HG03135 (cell line): ENCODE data around the gene PVALEF.

ENCODE experiments used
- ATAC-seq: cut with Tn5 transposase; IDR thresholded peaks from one replicate; pipeline ENCODE4 v1.9.1; 2021; ENCODE audit warnings: mild to moderate bottlenecking, moderate library complexity; ENCODE audit not compliant: unreplicated experiment

Gene PVALEF

DNA sequence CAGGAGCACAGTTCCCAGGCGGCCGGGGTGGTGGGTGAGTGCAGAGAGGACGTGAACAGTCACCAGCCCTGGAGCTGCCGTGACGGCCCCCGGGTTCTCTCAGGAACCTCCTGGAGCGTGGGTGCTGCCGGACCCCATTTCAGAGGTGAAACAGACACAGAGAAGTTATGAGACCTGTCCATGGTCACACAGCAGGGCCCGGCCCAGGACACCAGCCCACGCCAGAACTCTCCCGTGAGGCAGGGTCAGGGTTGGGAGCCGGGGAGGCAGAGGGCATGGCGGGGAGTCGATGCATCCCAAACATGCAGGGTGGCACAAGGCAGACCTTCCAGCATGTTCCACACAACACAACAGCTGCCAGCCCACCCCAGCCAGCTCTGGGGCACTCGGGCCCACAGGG, 3.8 kb upstream of the PVALEF start:
- no peak for ATAC-seq

DNA sequence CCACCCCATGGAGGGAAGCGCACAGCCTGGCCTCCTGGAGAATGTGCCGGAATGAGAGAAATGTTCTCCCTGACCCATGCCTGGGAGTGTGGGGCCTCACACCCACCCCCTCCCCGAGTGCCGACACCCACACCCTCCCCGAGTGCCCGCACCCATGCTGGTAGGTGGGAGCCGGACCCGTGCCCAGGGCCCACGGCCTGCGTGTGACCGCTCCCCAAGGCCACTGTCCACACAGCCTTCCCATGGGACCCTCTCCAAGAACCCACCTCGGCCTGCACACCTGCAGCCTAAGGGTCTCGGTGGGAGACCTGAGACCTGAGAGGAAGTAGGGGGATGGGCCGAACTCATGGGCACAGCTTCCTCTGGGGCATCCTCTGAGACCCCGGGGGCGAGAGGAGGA, 3.3 kb upstream of the PVALEF start:
- no peak for ATAC-seq

DNA sequence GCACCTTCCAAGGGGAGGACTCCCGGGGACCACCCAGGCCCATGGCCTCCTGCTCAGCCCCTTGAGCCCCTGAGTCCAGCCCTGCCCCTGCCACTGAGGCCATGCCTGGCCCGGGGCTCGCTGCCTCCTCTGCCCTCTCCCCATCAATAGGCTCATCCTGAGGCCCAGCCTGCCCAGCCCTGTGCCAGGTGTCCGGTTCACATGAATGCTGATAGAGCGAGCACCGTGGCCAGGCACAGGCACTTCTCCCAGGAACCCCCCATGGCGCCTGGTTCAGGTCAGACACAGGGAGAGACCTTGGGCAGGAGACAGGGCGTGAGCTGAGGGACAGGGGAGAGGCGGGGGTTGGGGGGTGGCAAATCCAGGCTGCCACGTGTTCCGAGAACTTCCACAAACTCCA, 2.8 kb upstream of the PVALEF start:
- ATAC-seq: no peak

DNA sequence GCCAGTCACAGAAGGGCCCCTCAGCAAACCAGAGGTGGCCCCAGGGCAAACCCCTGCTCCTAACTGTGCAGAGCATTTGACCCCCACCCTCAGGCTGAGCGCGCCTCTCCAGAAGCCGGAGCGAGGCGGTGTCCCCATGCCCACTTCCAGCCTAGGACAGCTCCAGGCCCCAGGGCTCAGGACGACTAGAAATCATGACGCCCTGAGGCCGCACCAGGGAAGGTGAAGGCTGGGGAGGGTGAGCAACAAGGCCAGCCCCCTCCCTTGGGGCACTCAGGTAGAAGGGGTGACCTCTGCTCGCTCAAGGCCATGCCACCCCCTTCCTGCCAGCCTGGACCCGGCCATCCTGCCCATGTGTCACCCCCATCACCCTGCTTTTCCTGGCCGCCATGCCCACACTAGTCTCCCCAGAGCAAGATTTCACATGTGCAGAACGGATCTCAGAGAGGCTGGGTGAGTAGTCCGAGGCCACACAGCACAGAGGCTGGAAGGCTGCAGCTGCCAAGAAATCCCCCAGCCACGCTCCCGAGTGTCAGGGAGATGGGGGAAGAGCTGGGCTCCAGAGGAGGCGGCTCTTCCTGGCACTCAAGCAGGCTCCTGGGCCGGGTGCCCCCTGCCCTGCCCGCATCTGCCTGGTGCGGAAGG, 2.1 kb upstream of the PVALEF start:
- ATAC-seq: no peak

DNA sequence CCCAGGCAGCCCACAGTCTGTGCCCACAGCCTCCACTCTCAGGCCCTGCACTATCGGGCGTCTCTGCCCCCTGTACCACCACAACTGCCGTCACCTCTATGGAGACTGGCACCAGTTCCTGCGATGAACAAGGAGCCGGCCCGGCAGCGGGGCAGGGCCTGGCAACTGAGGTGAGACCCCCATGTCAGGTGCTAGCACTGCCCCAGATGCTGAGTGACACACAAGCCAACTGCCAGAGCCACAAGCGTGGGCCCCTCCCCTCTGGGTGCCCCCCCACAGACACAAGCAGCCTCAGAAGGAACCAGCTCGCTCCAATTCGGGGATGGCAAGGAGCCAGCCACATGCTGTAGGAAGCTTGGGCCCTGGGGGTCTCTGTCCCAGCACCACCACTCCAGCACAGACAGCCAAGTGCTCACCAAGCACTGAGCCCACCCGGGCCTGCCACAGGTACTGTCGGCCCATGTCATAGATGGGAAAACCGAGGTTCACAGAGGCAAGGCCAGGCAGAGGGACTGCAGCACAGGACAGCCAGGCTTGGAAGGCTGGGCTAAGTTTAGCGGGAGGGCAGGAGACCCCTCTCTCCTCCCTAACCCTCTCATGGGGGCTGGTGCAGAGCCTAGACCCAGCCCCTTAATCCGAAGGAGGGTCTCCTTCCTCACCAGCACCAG, 1.5 kb upstream of the PVALEF start:
- no peak for ATAC-seq

DNA sequence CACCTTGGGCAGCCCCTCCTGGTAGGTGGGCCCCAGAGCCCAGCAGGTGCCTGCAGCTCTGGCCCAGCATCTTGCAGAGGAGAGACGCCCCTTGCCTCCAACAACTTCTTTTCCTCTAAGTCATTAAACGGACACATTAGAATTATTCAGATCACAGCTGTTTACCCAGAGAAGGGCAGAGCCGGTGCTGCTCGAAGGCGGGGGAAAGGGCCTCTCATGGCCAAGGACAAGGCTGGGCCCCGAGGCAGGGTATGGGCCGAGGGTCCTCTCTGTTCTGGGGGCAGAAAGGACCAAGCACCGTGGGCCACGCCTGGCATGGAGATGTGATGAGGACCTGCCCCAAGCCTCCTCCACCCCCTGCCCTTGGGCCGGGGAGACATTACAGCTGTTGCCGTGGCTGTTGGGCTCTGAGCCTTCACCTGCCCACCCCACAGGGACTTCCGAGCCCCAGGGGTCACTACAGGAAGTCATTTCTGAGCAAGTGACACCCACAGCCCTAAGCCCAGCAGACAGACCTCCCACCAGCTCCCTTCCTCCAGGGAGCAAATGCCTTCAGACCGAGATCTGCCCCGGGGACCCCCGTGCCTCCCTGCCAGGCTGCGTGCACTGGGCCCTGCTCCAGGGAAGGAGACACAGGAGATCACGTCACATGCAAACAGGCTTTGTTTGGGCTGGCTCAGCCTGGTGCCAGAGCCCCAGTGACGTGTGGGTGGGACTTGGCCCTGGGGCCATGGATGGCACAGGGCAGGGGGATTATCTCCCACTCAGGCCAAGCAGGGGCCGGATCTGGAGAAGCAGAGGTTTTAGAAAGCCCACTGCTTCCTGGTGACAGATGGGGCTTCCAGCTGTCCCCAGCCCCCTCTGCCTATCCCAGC, 699 bp upstream of the PVALEF start:
- ATAC-seq: no peak

DNA sequence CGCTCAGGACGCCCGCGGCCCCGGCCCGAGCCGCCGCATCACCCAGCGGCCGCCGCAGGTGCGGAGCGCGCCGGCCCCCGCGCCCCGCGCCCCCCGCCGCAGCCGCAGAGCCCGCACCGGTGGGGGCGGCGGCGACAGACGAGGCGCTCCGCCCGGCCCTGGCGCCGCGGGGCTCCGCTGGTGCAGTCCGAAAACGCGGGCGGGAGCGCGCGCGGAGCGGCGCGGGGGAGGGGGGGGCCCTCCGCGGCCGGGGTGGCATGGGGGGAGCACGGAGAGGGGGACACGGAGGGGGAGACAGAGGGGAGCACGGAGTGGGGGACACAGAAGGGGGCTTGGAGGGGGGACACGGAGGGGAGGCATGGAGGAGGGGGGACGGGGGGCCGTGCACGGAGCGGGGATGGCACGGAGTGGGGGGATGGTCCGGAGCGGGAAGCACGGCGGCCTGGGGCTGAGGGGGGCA, 756 bp downstream of the PVALEF start, which contains the start of gene AATK:
Gene AATK (minus strand): TSS at position 189 of the 460 bp plus-strand sequence. CDS start 229 bp downstream, outside the sequence.
- no peak for ATAC-seq

DNA sequence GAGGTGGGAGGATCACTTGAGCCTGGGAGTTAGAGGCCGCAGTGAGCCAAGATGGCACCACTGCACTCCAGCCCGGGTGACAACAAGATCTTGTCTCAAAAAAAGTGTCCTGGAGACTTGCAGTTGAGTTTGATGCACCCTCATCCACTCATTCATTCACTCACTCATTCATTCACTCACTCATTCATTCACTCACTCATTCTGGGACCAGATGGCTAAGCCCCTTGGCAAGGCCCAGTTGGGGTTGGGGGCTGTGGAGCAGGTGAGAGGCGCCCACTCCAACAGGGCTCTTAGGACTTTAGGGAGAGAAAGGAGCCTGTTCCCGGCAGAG, 1.9 kb downstream of the PVALEF start:
- no peak for ATAC-seq

DNA sequence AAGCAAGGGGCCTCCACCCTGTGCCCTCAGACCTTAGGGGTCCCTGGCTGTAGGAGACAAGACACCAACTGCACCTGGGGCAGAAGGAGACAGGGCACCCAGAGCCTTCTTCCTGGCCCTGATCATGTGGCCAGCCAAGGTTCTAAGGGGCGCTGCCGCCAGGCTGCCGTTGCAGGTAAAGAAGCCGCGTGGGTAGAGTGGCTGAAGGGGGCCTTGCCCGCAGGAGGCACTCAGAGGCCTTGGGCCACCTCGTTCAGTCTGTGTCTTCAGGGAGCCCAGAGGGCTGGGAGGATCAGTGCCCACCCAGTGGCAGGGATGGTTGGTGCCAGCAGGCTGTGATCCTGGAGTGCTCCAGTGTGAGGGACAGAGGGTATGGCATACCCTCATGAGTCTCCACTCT, 2.3 kb downstream of the PVALEF start:
- no peak for ATAC-seq

DNA sequence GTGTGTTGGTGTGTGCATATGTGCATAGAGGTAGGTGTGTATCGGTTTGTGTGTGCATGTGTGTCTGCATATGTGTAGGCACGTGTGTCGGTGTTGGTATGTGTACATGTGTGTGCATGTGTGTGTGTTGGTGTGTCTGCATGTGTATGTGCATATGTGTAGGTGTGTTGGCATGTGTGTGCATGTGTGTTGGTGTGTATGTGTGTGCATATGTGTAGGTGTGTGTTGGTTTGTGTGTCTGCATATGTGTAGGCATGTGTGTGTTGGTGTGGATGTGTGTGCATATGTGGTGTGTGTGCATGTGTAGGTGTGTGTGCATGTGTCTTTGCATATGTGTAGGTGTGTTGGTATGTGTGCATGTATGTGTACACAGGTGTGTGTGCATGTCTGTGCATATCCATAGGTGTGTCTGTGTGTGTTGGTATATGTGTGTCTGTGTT, 4.6 kb downstream of the PVALEF start:
- no peak for ATAC-seq

DNA sequence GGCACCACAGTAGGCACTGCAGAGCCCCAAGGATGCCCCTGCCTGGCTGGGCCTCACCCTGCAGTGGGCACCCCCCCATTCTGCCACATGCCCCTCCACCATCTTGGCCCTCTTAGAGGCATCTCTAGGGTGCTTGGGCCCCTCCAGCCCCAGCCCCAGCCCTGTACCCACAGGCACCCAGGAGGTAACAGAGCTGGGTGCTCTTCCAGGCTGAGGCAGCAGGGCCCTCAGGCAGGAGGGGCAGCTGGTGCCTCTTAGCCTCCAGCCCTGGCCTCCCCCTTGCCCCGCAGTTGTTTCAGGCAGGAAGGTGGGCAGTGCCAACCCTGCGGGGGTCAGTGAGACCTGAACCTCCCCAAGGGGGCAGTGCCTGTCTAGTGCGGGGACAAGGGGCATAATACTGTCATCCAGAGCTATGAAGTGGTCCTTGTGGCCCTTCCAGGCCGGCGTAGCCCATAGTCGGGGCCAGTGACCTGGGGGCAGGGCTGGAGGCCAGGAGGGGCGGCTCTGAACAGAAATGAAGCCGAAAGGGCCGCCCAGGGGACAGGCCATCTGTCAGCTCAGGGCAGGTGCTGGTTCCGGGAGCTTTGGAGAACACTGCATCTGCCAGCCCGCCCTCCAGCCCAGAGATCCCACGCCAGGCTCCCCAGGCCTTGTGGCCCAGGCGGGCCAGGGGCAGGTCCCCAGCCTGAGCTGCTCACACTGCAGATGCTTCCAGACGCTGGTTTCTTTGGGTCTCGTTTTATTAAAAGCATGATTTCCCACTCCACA, 5.6 kb downstream of the PVALEF start:
- ATAC-seq: no peak

DNA sequence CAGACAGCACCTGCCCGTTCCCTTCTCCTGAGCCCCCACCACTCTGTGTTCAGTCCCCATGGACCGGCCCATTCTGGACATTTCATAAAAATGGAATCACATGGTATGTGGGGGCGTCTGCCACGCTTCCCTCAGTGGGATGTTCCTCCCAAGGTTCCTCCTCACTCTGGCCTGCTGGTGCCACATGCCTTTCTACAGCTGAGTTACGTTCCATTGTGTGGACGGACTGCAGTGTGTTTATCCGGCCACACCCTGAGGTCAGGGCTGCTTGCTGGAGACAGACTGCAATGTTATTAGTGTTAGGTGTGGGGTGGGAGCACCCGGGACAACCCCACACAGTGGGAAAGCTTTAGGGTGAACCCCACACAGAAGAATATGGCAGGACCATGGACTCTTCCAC, 6.6 kb downstream of the PVALEF start:
- no peak for ATAC-seq

DNA sequence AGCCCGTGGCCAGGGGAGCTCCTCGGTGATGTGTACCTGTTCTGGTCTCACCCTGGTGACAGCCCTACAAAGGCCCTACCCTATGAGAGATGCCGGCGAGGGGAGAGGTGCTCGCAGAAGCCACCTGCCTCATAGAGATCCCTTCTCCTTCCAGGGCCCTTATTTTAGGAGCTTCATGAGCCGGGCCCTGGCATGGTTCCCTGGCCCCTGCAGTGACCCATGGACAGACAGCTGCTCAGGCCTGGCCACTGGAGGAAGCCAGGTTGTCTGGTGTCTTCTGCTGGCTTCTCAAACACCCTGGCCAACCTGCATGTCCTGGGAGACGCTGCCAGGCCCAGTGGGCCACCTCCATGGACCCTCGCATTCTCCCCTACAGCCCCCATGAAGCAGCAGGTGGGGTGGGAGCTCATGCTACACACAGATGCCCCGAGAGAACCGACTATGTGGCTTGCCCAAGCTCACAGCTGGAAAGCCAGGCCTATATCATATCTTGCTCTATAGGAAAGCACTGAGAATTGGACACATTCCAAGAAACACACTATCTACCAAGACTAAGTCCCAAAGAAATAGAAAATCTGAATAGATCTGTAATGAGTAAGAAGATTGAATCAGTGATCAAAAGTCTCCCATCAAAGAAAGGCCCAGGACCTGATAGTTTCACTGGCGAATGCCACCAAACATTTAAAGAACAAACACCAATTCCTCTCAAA, 7.9 kb downstream of the PVALEF start:
- ATAC-seq: no peak

DNA sequence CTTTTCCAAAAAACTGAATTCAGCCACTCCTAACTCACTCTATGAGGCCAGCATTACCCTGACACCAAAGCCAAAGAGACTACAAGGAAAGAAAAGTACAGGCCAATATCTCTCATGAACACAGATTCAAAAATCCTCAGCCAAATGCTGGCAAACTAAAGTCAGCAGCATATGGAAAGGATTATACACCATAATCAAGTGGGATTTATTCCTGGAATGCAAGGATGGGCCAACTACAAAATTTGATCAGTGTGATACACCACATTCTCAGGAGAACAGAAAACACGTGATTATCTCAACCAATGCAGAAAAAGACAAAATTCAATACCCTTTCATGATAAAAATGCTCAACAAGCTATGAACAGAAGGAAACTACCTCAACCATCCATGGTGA, 8.5 kb downstream of the PVALEF start:
- ATAC-seq: no peak

DNA sequence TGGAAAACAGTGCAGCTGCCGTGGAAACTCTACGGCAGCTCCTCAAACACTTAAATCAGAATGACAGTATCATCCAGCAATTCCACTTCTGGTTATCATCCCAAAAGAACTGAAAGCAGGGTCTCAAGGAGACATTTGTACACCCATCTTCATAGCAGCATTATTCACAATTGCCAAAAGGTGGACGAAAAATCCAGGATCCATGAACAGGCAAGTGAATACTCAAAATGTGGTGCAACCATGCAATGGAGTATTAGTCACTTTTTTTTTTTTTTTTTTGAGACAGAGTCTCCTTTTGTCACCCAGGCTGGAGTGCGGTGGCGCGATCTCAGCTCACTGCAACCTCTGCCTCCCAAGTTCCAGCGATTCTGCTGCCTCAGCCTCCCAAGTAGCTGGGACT, 11.4 kb downstream of the PVALEF start:
- ATAC-seq: no peak

DNA sequence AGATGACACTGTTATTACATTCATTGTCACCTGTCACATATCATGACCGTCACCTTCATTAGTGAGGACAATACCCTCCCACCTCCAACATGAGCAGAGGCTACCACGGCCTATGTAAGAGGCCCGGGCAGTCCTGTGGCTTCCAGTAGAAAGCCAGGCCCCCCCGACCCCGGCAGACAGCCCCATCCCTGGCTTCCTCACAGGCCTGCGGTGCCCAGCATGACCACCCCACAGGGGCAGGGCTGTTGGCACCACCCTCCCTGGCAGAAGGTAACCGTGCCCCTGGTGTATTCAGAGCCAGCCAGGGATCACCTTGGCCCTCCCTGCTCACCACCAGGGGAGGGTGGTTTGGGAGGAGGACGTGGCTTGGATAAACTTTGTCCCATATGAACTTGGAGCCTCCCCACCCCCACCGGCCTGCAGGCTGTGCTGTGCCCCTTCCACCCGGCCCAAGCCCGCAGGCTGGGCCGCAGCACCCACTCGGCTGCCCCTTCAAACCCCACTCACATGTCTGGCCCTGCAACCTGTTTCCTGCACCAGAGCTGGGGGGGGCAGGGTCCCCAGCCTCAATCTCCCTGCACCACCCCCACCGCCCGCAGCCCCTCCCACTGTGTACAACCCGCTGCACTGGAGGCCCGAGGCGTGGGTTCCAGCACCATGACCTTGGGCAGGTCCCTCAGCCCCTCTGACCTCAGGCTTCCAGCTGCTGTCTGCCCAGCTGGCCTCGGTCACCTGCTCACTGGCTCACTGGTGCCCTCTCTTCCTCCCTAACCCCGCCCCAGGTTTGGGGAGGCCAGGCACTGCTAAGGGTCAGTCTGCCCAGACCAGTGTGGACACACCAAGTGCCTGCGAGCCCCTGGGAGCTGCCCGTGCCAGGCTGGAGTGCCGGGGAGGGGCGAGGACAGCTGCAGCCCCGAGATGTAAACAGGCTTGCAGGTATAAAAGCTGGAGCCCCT, 13.1 kb downstream of the PVALEF start:
- no peak for ATAC-seq

DNA sequence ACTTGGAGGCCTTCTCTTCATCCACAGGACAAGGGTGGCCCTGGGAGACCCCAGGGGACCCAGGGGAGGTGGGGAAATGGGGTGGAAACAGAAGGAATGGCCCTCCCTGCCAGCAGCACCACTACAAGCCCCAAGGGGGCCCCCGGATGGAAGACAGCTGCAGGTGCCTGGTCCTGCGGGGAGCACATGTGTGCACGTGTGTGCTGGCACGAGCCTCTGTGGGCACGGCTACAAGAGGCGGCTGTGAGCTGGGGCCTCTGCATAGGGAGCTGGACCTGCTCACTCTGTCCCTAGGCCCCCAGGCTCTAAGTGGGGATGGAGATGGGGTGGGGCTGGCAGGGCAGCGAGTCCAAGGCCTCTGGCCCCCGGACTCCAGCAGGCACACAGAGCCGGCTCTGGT, 13.9 kb downstream of the PVALEF start:
- no peak for ATAC-seq

DNA sequence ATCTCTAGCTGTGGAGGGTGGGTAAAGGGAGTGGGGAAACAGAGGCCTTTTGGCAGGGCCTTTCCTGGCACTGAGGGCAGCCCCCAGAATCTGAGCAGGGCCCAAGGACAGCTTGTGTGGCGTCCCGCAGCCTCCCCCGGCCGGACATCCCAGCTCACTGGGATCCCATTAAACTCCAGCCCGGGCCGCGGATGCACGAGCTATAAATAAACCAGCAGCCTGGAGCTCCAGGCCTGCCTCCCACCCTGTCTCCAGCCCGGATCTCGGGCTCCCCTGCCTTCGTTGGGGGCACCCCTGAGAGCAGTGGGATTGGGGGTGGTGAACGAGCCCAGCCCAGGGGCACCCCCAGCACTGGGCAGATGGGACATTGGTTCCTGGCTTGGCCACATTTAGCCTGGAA, 14.6 kb downstream of the PVALEF start:
- no peak for ATAC-seq
